Liver (tissue), 3 donors: ENCODE results near the gene GREM1.

Source experiments
- CTCF ChIP-seq: fragments of 150-350 bp; IDR thresholded peaks from 2 replicates; pipeline ENCODE4 v1.5.1; 2017; ENCODE audit warnings: improper control_type of control experiment, low read depth, low read length; ENCODE audit not compliant: missing input control
- HNF4G ChIP-seq: IDR thresholded peaks from 2 replicates; pipeline ENCODE4 v1.6.1; 2016; ENCODE audit warnings: antibody characterized with exemption
- JUND ChIP-seq, 2 donors: IDR thresholded peaks; 2 replicates each; pipeline ENCODE4 v1.6.1; 2016; ENCODE audit warnings: antibody characterized with exemption in 2 of 2
- MAX ChIP-seq: IDR thresholded peaks from 2 replicates; pipeline ENCODE4 v1.6.1; 2016; ENCODE audit warnings: antibody characterized with exemption
- NR2F2 ChIP-seq: IDR thresholded peaks from 2 replicates; pipeline ENCODE4 v1.6.1; 2016; ENCODE audit warnings: antibody characterized with exemption
- RAD21 ChIP-seq, 2 donors: IDR thresholded peaks; 2 replicates each; pipeline ENCODE4 v1.6.1; 2016; ENCODE audit warnings: antibody characterized with exemption in 2 of 2, mild to moderate bottlenecking in 2 of 2
- REST ChIP-seq: IDR thresholded peaks from 2 replicates; pipeline ENCODE4 v1.6.1; 2016; ENCODE audit warnings: antibody characterized with exemption, mild to moderate bottlenecking
- RXRA ChIP-seq, 2 donors: IDR thresholded peaks; 2 replicates each; pipeline ENCODE4 v1.6.1; 2017 to 2018; ENCODE audit warnings: antibody characterized with exemption in 2 of 2, mild to moderate bottlenecking in 1 of 2
- SP1 ChIP-seq: IDR thresholded peaks from 2 replicates; pipeline ENCODE4 v1.6.1; 2018; ENCODE audit warnings: antibody characterized with exemption, mild to moderate bottlenecking
- TAF1 ChIP-seq: conservative IDR thresholded peaks from 2 replicates; pipeline ENCODE4 v1.6.1; 2016; ENCODE audit warnings: antibody characterized with exemption, mild to moderate bottlenecking
- YY1 ChIP-seq: IDR thresholded peaks from 2 replicates; pipeline ENCODE4 v1.6.1; 2016; ENCODE audit warnings: antibody characterized with exemption, mild to moderate bottlenecking
- donor health status: healthy.
- donor health status: healthy.

GRCh38 chr15:32721596-32721995 lies 3.8 kb downstream of the GREM1 start:
- no peak for TF ChIP-seq CTCF
- TF ChIP-seq YY1, result no peak
- no peak for TF ChIP-seq REST
- TF ChIP-seq RAD21 (IDR thresholded peaks at IDR 0.05), result no peak
- TF ChIP-seq JUND (IDR thresholded peaks at IDR 0.05), result no peak
- TF ChIP-seq MAX, result no peak
- no peak for TF ChIP-seq RXRA (IDR thresholded peaks at IDR 0.05)
- no peak for TF ChIP-seq SP1
- no peak for TF ChIP-seq TAF1
- no peak for TF ChIP-seq HNF4G
- no peak for TF ChIP-seq NR2F2
